Neutrophil (primary cell): ENCODE measurements around the gene MDFIC2.
"Not testable (repeated sequence)": the region's sequence is repeated elsewhere in the genome, so short reads cannot be mapped to it uniquely, and the experiment has no call there.

Experiments used
- H3K27ac ChIP-seq: fragments of 200-600 bp; sonication (generic); 2 replicates; pipeline ENCODE4 v1.5.1; 2016; ENCODE audit warnings: mild to moderate bottlenecking, moderate library complexity
- H3K27me3 ChIP-seq: fragments of 200-600 bp; sonication (generic); 2 replicates; pipeline ENCODE4 v1.6.0; 2016; ENCODE audit warnings: mild to moderate bottlenecking
- H3K36me3 ChIP-seq: fragments of 200-600 bp; sonication (generic); 2 replicates; pipeline ENCODE4 v1.5.1; 2017
- H3K4me1 ChIP-seq, 2 experiments: fragments of 200-600 bp in 1 of 2; sonication (generic) in 1 of 2; 1 replicate in 1 of 2; 2 replicates in 1 of 2; pipeline versions ENCODE4 v1.5.1 to v1.6.1; 2013 to 2016; ENCODE audit warnings: low read depth in 1 of 2, low read length in 1 of 2, mild to moderate bottlenecking in 1 of 2, moderate library complexity in 1 of 2; ENCODE audit not compliant: control insufficient read depth in 1 of 2, insufficient read depth in 1 of 2
- H3K4me3 ChIP-seq, 2 experiments: fragments of 200-600 bp in 1 of 2; sonication (generic) in 1 of 2; 1 replicate in 1 of 2; 2 replicates in 1 of 2; pipeline ENCODE4 v1.5.1; 2013 to 2016; ENCODE audit warnings: low read depth in 1 of 2, low read length in 1 of 2, mild to moderate bottlenecking in 1 of 2, moderate library complexity in 1 of 2
- H3K9me3 ChIP-seq: fragments of 200-600 bp; sonication (generic); 2 replicates; pipeline ENCODE4 v1.5.1; 2016
- TF ChIP-seq, protein P1 (sequence below): fragments of 200-600 bp; sonication (generic); IDR thresholded peaks from 2 replicates; pipeline ENCODE4 v1.5.1; 2016; ENCODE audit warnings: antibody characterized with exemption

MDFIC2 gene

DNA sequence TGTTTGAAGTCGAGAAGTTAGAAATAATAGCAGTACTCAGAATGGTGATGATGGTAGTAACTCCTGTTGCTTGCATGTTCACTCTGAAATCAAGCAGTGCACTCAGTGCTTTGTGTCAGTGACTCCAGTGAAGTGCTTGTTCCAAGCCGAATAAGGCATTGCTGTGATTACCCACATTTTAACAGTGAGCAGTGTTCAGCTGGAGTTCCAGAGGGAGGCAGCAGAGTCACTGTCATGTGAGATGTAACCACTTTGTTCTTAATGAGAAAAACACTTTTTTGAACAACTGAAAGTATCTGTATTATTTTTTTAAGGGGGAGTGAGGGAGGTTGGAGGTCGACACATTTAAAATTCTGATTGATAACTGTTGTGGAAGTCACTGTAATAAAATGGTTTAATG, 3.7 kb downstream of the MDFIC2 start:
- H3K9me3 ChIP-seq, result no peaks in the 10 kb centered on the region
- no peaks in the 10 kb centered on the region for H3K4me1 ChIP-seq
- no peaks in the 10 kb centered on the region for H3K36me3 ChIP-seq
- TF ChIP-seq, protein P1, sequence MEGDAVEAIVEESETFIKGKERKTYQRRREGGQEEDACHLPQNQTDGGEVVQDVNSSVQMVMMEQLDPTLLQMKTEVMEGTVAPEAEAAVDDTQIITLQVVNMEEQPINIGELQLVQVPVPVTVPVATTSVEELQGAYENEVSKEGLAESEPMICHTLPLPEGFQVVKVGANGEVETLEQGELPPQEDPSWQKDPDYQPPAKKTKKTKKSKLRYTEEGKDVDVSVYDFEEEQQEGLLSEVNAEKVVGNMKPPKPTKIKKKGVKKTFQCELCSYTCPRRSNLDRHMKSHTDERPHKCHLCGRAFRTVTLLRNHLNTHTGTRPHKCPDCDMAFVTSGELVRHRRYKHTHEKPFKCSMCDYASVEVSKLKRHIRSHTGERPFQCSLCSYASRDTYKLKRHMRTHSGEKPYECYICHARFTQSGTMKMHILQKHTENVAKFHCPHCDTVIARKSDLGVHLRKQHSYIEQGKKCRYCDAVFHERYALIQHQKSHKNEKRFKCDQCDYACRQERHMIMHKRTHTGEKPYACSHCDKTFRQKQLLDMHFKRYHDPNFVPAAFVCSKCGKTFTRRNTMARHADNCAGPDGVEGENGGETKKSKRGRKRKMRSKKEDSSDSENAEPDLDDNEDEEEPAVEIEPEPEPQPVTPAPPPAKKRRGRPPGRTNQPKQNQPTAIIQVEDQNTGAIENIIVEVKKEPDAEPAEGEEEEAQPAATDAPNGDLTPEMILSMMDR, result no peak
- H3K4me3 ChIP-seq, result no peak overlapping the region
- no peak overlapping the region for H3K27ac ChIP-seq
- no peaks in the 10 kb centered on the region for H3K27me3 ChIP-seq

DNA sequence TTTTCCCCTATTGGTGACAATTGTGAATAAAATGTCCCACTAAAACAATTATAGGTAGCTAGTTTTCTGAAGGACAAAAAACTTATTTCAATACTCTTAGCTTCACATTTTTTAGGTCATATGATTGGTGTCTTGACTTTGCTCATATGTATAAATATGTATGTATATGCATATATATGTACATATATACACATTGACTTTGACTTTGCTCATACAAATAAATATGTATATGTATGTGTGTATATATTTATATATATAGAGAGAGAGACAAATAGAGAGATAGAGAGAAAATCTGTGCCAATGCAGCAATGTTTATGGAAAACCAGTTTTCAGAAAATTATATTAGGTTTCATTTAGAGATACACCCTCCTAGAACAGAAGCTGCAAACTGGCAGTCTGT, 5.7 kb downstream of the MDFIC2 start:
- H3K4me1 ChIP-seq, result no peaks in the 10 kb centered on the region
- no peak overlapping the region for H3K4me3 ChIP-seq
- no peaks in the 10 kb centered on the region for H3K9me3 ChIP-seq
- H3K27me3 ChIP-seq, result no peaks in the 10 kb centered on the region
- TF ChIP-seq, protein P1, result no peak
- no peaks in the 10 kb centered on the region for H3K36me3 ChIP-seq
- H3K27ac ChIP-seq, result no peak overlapping the region

DNA sequence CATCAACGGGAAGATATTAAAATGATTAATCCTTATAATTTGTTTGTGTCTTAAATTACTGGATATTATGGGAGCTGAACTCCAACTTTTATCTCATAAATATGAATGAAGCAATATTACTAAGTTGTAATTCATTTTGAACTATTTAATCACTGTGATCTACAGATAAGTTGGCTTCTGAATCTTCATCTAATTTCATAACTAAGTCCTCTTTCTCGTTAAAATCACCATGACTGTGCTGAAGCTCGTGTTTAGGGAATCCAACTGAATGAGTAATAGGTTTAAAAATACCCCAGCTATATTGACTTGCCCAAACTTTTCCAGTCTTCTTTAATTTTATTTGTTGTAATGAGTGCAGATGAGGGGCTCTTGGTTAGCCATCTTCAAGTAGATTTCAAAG, 14.1 kb downstream of the MDFIC2 start:
- Histone ChIP-seq H3K27me3 (no peaks in the 10 kb centered on the region), H3K27ac (no peak overlapping the region), H3K4me3 (no peak overlapping the region), H3K9me3 (no peaks in the 10 kb centered on the region), H3K4me1 (no peaks in the 10 kb centered on the region), H3K36me3 (no peaks in the 10 kb centered on the region)
- TF ChIP-seq, protein P1, result no peak

DNA sequence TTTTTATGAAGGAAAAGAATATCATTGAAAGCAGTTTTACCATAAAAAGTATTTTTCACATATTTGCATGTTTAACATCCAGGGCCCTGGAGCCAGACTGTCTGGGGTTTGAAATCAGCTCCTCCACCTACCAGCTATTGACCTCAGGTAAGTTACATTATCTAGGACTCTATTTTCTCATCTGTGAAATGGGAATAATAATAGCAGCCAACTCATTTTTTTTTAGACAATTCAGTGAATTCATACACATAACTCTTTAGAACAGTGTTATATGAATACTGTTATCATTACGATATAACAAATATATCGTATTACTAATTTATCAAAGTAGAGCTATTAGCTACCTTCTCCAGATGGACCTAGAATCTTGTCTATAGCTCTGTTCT, 21.3 kb downstream of the MDFIC2 start:
- H3K4me1 ChIP-seq, result no peaks in the 10 kb centered on the region
- TF ChIP-seq, protein P1, result no peak
- H3K27me3 ChIP-seq, result no peaks in the 10 kb centered on the region
- no peaks in the 10 kb centered on the region for H3K9me3 ChIP-seq
- no peak overlapping the region for H3K27ac ChIP-seq
- H3K4me3 ChIP-seq, result no peak overlapping the region
- no peaks in the 10 kb centered on the region for H3K36me3 ChIP-seq

DNA sequence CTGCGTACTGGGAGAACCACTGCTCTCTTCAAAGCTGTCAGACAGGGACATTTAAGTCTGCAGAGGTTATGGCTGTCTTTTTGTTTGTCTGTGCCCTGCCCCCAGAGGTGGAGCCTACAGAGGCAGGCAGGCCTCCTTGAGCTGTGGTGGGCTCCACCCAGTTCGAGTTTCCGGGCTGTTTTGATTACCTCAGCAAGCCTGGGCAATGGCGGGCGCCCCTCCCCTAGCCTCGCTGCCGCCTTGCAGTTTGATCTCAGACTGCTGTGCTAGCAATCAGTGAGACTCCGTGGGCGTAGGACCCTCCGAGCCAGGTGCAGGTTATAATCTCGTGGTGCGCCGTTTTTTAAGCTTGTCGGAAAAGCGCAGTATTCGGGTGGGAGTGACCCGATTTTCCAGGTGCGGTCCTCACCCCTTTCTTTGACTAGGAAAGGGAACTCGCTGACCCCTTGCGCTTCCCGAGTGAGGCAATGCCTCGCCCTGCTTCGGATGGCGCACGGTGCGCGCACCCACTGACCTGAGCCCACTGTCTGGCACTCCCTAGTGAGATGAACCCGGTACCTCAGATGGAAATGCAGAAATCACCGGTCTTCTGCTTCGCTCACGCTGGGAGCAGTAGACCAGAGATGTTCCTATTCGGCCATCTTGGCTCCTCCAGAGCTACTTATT, 21.9 kb downstream of the MDFIC2 start:
- H3K4me3 ChIP-seq, H3K27ac ChIP-seq, H3K9me3 ChIP-seq, H3K27me3 ChIP-seq, H3K36me3 ChIP-seq, H3K4me1 ChIP-seq: not testable (repeated sequence)

DNA sequence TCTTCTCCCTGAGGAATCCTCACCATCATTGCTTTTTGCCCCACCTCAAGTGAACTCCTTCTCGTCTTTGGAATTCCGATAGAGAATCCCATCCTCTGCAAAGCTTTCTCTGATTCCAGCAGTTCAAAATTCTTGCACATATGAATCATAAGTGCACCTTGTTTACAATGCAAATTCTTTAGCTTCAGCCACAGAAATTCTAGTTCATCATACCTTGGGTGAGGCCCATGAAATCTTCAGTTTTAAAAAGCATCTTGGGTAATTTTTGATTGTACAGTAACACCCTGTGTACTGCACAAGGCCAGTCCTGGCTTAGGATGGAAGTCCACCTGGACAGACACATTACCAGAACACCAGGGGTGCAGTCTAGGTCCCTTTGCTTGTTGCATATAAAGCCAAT, 30.8 kb downstream of the MDFIC2 start:
- Histone ChIP-seq H3K27ac (no peak overlapping the region), H3K9me3 (no peaks in the 10 kb centered on the region), H3K36me3 (no peaks in the 10 kb centered on the region), H3K4me1 (no peaks in the 10 kb centered on the region), H3K27me3 (no peaks in the 10 kb centered on the region), H3K4me3 (no peak overlapping the region)
- TF ChIP-seq, protein P1, result no peak
